Testis (tissue), 5 donors: ENCODE measurements around the gene CTH. TPM values are rescaled to one million over a fixed set of nuclear protein-coding genes. Genes with fewer than 3 reads are reported as not detected.
"Not testable (repeated sequence)": the region's sequence is repeated elsewhere in the genome, so short reads cannot be mapped to it uniquely, and the experiment has no call there.

ENCODE experiments used
- DNase-seq: peaks from one replicate; pipeline ENCODE4 v3.0.0-alpha.2; 2019
- H3K27ac ChIP-seq, 2 donors: fragments of 200-600 bp; sonication (generic); one replicate each; pipeline ENCODE4 v1.5.1; 2019
- H3K27me3 ChIP-seq: fragments of 200-600 bp; sonication (generic); one replicate; pipeline ENCODE4 v1.5.1; 2019
- H3K36me3 ChIP-seq: fragments of 200-600 bp; sonication (generic); one replicate; pipeline ENCODE4 v1.5.1; 2017; ENCODE audit warnings: low read depth; ENCODE audit errors: missing control alignments
- H3K4me1 ChIP-seq: fragments of 200-600 bp; sonication (generic); one replicate; pipeline ENCODE4 v1.5.1; 2019
- H3K4me3 ChIP-seq, 2 donors: fragments of 200-600 bp; sonication (generic); one replicate each; pipeline ENCODE4 v1.5.1; 2017 to 2019
- H3K9me3 ChIP-seq: fragments of 200-600 bp; sonication (generic); one replicate; pipeline ENCODE4 v1.5.1; 2017
- CTCF ChIP-seq, 3 experiments: fragments of 450-650 bp in 2 of 3; fragments of 200-600 bp in 1 of 3; sonication (generic) in 1 of 3; IDR thresholded peaks; one replicate each; pipeline ENCODE4 v1.5.1; 2016 to 2019; ENCODE audit warnings: antibody characterized with exemption in 3 of 3, mild to moderate bottlenecking in 2 of 3, moderate library complexity in 1 of 3
- POLR2A ChIP-seq: fragments of 450-650 bp; IDR thresholded peaks from one replicate; pipeline ENCODE4 v1.6.1; 2017; ENCODE audit warnings: antibody characterized with exemption, mild to moderate bottlenecking, moderate library complexity
- WGBS, 2 donors: methylation state at CpG; one replicate each; pipeline ENCODE4 v1.1.5; 2018; 5-methylcytosine and 5-hydroxymethylcytosine counted together
- intact Hi-C: fragments of 100-400 bp; cut with DNase I; formaldehyde crosslinking; loops from one replicate; pipeline ENCODE4 v1.15.1; 2023; ENCODE audit warnings: low total_unique reads
- long read RNA-seq, 2 donors: transcript quantifications; one replicate each; lab custom pipeline, GENCODE V29; 2026
- polyA plus RNA-seq: library from polyadenylated mRNA; stranded (reverse); fragments of 350-450 nt; fragmentation: Illumina TruSeq; extraction: RNeasy Lipid Tissue Mini Kit (QIAGEN cat#74804); gene quantifications from one replicate; pipeline ENCODE4 v1.2.3, GENCODE V29; 2014; ENCODE audit warnings: low read depth, low replicate concordance; ENCODE audit not compliant: insufficient read depth
- total RNA-seq, 2 donors: library from RNA; depleted of rRNA; stranded (reverse); fragments of >200 nt; gene quantifications; one replicate each; pipeline ENCODE4 v1.2.3, GENCODE V29; 2016

The CTH gene
- total RNA-seq: 10 to 100 TPM in 1 of 2 donors, 1 to 10 TPM in 1; 10.0 to 14.0 TPM
- 8.9 TPM for polyA plus RNA-seq
- long read RNA-seq, donor 1, partial matches to known transcripts: 0 of 1 reads
- long read RNA-seq, donor 1, other reads (novel, unspliced or antisense): 0 of 1 reads
- long read RNA-seq, donor 2: 0 reads

GRCh38 chr1:70410604-70411359 lies at the start of gene CTH:
TSS of gene CTH (plus strand) at chr1:70411268. CDS start at chr1:70411416, 148 bp downstream.
- Histone ChIP-seq H3K4me1 (peaks cover 14% of the 10 kb centered on the region), H3K36me3 (no peaks in the 10 kb centered on the region), H3K27ac (peak within 1 kb of the TSS; percentile 84 to 96), H3K27me3 (no peaks in the 10 kb centered on the region), H3K9me3 (no peaks in the 10 kb centered on the region), H3K4me3 (peak within 1 kb of the TSS; percentile 64 to 80)
- WGBS, 2 donors: 0 to 1% methylated on average over 23 to 48 of the region's 48 CpGs
- intact Hi-C loops: no loop called here
- no peak for TF ChIP-seq CTCF (IDR thresholded peaks at IDR 0.05)
- peak; percentile 53 for TF ChIP-seq POLR2A
- peak; percentile 98 for DNase-seq

GRCh38 chr1:70361727-70362398 lies 49.2 kb upstream of the CTH start:
- Histone ChIP-seq H3K27me3 (no peaks in the 10 kb centered on the region), H3K27ac (no peak overlapping the region), H3K9me3 (no peaks in the 10 kb centered on the region), H3K36me3 (no peaks in the 10 kb centered on the region), H3K4me3 (no peak overlapping the region), H3K4me1 (no peaks in the 10 kb centered on the region)
- TF ChIP-seq POLR2A (no peak), CTCF (IDR thresholded peaks at IDR 0.05) (no peak)
- intact Hi-C loops: no loop called here
- WGBS, 2 donors: 34 to 35% methylated on average over 3 of the region's 3 CpGs
- no peak for DNase-seq

GRCh38 chr1:70364439-70364838 lies 46.6 kb upstream of the CTH start:
- WGBS, 2 donors: 89 to 93% methylated on average over 3 of the region's 3 CpGs
- no peak for DNase-seq
- Histone ChIP-seq H3K4me1 (no peaks in the 10 kb centered on the region), H3K27me3 (no peaks in the 10 kb centered on the region), H3K9me3 (no peaks in the 10 kb centered on the region), H3K4me3 (no peak overlapping the region), H3K36me3 (no peaks in the 10 kb centered on the region), H3K27ac (no peak overlapping the region)
- intact Hi-C loops: no loop called here
- TF ChIP-seq POLR2A (no peak), CTCF (IDR thresholded peaks at IDR 0.05) (no peak)

- intact Hi-C loops, H3K9me3 ChIP-seq: not testable (repeated sequence)
- 89 to 94% methylated on average over 4 of the region's 4 CpGs for WGBS, 2 donors
Observed at GRCh38 chr1:70366425-70366952, 44.6 kb upstream of the CTH start.

GRCh38 chr1:70366997-70367396 lies 44.1 kb upstream of the CTH start:
- H3K4me3 ChIP-seq, intact Hi-C loops, H3K27me3 ChIP-seq, H3K27ac ChIP-seq, H3K9me3 ChIP-seq, H3K36me3 ChIP-seq, H3K4me1 ChIP-seq, DNase-seq: not testable (repeated sequence)
- 91 to 95% methylated on average over 3 of the region's 3 CpGs for WGBS, 2 donors

More at GRCh38 chr1:70366425-70366952, 44.6 kb upstream of the CTH start:
- DNase-seq, H3K4me1 ChIP-seq, H3K36me3 ChIP-seq, H3K27me3 ChIP-seq, H3K4me3 ChIP-seq, H3K27ac ChIP-seq: not testable (repeated sequence)

GRCh38 chr1:70367397-70367796 lies 43.7 kb upstream of the CTH start:
- H3K27me3 ChIP-seq, H3K27ac ChIP-seq, DNase-seq, H3K4me1 ChIP-seq, intact Hi-C loops, H3K9me3 ChIP-seq, H3K36me3 ChIP-seq, H3K4me3 ChIP-seq: not testable (repeated sequence)
- WGBS, 2 donors: 93% methylated on average over 5 of the region's 5 CpGs

GRCh38 chr1:70371586-70371985 lies 39.5 kb upstream of the CTH start:
- WGBS, 2 donors: 67 to 85% methylated on average over 3 of the region's 3 CpGs
- DNase-seq, H3K9me3 ChIP-seq, H3K27me3 ChIP-seq, H3K27ac ChIP-seq, H3K4me1 ChIP-seq, H3K36me3 ChIP-seq, intact Hi-C loops, H3K4me3 ChIP-seq: not testable (repeated sequence)
